Glutamatergic neuron (in vitro differentiated cells): Measurements from ENCODE around the gene TBC1D22A. TPM values are rescaled to one million over a fixed set of nuclear protein-coding genes. Genes with fewer than 3 reads are reported as not detected.

Experiments used
- DNase-seq: peaks from one replicate; pipeline ENCODE4 v3.0.0; 2022
- H3K27ac Mint-ChIP-seq: one replicate; pipeline ENCODE4 v1.8.0; 2020; ENCODE audit warnings: mild to moderate bottlenecking, mixed read lengths, inconsistent platforms; ENCODE audit not compliant: unreplicated experiment
- H3K27me3 Mint-ChIP-seq: one replicate; pipeline ENCODE4 v1.8.0; 2020; ENCODE audit warnings: mild to moderate bottlenecking, moderate library complexity, mixed read lengths, inconsistent platforms; ENCODE audit not compliant: unreplicated experiment
- H3K36me3 Mint-ChIP-seq: one replicate; pipeline ENCODE4 v1.8.0; 2020; ENCODE audit warnings: mild to moderate bottlenecking, mixed read lengths, inconsistent platforms; ENCODE audit not compliant: unreplicated experiment
- H3K4me1 Mint-ChIP-seq: one replicate; pipeline ENCODE4 v1.8.0; 2020; ENCODE audit warnings: mild to moderate bottlenecking, low read depth, mixed read lengths, inconsistent platforms; ENCODE audit not compliant: unreplicated experiment
- H3K4me3 Mint-ChIP-seq: one replicate; pipeline ENCODE4 v1.8.0; 2020; ENCODE audit warnings: mild to moderate bottlenecking, mixed read lengths, inconsistent platforms; ENCODE audit not compliant: unreplicated experiment
- H3K9me3 Mint-ChIP-seq: one replicate; pipeline ENCODE4 v1.8.0; 2020; ENCODE audit warnings: mild to moderate bottlenecking, moderate library complexity, mixed read lengths, inconsistent platforms; ENCODE audit not compliant: unreplicated experiment
- total RNA-seq: library from RNA; stranded (reverse); fragmentation: NEBNext Ultra II Directional; extraction: Animal tissue kit (Norgen Biotek cat#: 25700); gene quantifications from one replicate; pipeline ENCODE4 v1.2.1, GENCODE V29; 2021; ENCODE audit not compliant: unreplicated experiment
- TF ChIP-seq, protein P1 (sequence below): fragments of 200-600 bp; sonication (generic); IDR thresholded peaks from one replicate; pipeline ENCODE4 v1.5.0; 2021; ENCODE audit not compliant: partially characterized antibody, unreplicated experiment

The TBC1D22A gene
- total RNA-seq, 1 donor from 2014 or later, result 23.0 TPM

DNA sequence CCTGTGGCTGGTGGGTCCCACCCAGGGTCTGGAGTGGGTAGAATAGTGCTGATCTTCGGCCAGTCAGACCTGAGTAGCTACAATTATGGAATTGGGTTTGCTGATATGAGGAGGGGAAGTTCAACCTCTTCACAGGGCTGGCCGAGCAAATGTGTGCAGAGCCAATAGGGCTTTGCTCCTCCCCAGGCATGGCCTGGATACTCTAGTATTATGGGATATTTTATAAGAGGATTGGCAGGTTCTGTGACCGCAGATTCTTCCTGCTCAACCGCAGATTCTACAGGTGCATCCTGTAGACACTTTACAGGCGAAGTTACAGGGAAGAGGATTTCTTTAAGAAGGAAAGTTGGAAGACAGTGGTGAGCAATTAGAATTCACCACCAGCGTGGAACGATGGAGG lies 44.3 kb downstream of the TBC1D22A start:
- Mint-ChIP-seq H3K27me3 (peaks cover 7% of the 10 kb centered on the region), H3K4me1 (peaks cover 3% of the 10 kb centered on the region), H3K27ac (no peak overlapping the region), H3K4me3 (no peak overlapping the region), H3K9me3 (peaks cover 5% of the 10 kb centered on the region), H3K36me3 (peaks cover 5% of the 10 kb centered on the region)
- TF ChIP-seq, protein P1, sequence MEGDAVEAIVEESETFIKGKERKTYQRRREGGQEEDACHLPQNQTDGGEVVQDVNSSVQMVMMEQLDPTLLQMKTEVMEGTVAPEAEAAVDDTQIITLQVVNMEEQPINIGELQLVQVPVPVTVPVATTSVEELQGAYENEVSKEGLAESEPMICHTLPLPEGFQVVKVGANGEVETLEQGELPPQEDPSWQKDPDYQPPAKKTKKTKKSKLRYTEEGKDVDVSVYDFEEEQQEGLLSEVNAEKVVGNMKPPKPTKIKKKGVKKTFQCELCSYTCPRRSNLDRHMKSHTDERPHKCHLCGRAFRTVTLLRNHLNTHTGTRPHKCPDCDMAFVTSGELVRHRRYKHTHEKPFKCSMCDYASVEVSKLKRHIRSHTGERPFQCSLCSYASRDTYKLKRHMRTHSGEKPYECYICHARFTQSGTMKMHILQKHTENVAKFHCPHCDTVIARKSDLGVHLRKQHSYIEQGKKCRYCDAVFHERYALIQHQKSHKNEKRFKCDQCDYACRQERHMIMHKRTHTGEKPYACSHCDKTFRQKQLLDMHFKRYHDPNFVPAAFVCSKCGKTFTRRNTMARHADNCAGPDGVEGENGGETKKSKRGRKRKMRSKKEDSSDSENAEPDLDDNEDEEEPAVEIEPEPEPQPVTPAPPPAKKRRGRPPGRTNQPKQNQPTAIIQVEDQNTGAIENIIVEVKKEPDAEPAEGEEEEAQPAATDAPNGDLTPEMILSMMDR, result no peak
- no peak for DNase-seq

DNA sequence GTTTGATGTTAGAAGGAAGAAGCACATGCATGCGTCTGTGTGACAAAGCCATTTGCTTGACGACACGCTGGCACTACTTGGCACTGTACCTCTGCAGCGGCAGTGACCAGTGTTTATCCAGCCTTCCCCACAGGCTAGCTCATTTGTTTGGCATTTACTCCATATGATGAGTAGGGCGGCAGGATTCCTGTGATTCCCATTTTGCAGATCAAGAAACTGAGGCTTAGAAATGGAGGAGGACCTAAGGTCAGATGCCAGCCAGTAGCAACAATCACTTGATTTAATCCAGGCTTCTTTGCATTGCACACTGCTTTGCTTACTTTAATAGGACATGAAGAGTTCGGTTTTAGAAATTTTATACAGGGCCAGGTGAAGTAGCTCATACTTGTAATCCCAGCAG lies 45.0 kb downstream of the TBC1D22A start:
- Mint-ChIP-seq H3K4me1 (peaks cover 4% of the 10 kb centered on the region), H3K27ac (no peak overlapping the region)

DNA sequence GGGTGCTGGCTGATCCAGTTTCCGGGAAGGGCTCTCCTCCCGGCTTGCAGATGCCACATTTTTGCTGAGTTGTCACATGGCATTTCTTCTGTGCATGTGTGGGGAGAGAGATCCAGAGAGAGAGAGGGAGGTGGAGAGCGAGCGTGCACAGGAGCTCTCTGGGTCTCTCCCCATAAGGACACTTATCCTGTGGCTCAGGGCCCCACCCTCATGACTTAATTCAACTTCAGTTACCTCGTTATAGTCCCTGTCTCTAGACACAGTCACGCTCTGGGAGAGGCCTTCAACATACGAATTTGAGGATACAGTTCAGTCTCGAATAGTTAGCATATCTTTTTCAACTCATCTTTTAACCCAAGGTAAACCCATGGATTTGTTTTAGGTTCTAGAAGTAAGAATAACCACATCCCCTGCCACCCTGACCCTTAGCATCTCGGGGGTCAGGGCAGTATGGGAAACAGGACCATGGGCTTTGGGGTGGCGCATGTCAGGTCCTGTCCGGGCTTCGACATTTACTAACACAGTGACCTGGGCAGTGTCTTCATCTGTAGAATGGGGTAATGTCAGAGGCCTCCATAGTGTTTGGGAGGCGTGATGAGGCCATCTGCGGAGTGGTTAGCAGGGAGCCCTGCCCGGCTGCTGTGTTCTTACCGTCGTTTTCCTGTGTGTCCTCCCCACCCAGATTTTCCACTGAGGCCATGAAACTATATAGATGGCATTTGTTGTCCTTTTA lies 46.9 kb downstream of the TBC1D22A start:
- TF ChIP-seq, protein P1, result no peak
- DNase-seq, result no peak
- peaks cover 14% of the 10 kb centered on the region for H3K4me1 Mint-ChIP-seq
- peaks cover 10% of the 10 kb centered on the region for H3K9me3 Mint-ChIP-seq
- no peak overlapping the region for H3K27ac Mint-ChIP-seq
- H3K36me3 Mint-ChIP-seq, result peaks cover 5% of the 10 kb centered on the region
- peaks cover 4% of the 10 kb centered on the region for H3K27me3 Mint-ChIP-seq
- no peak overlapping the region for H3K4me3 Mint-ChIP-seq

More for the DNA sequence above, 45.0 kb downstream of the TBC1D22A start:
- TF ChIP-seq, protein P1, result no peak
- Mint-ChIP-seq H3K4me3 (no peak overlapping the region), H3K36me3 (peaks cover 5% of the 10 kb centered on the region), H3K27me3 (peaks cover 5% of the 10 kb centered on the region), H3K9me3 (peaks cover 5% of the 10 kb centered on the region)
- no peak for DNase-seq

DNA sequence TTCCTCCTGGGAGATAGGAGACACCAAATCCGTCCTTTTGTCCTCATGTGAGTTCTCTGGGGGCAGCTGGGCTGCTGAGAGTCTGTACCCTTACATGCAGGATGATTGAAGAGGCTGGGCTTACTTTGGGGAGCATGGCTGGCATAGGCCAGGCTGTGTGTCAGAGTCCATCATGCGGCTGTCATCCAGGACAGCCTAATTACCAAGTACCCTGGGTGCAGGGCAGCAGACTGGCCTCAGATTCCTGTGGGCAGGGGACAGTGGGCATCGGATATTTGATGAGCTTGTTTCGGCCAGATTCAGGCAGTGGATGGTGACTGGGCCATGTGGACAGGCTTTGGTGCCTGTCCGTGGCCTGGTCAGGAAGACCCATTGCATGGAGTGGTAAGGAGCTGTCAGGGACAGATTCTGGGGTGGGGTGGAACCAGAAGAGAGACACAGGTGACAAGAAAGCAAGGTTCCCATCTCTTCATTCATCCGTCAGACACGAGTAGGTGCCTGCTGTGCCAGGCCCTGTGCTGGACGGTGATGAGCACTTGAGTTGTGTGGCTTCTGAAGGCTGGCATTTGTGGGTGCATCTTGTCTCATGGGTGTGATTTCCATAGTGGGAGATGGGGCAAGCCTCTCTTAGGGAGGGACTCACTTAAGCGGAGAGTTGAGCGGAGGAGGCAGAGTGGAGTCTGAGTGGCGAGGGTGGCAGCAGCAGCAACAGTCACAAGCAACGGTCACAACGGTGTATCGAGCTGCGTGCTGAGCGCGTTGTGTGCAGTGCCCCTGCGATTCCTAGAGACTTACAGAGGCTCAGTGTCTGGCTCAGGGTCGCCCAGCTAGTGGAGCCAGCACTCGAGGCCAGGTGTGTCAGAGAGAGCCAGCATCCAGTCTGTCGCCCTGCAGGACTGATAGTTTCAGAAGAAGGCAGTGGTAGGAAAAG lies 48.7 kb downstream of the TBC1D22A start:
- Mint-ChIP-seq H3K36me3 (peaks cover 5% of the 10 kb centered on the region), H3K27ac (no peak overlapping the region), H3K9me3 (peaks cover 8% of the 10 kb centered on the region), H3K4me3 (no peak overlapping the region), H3K27me3 (peaks cover 2% of the 10 kb centered on the region), H3K4me1 (peaks cover 12% of the 10 kb centered on the region)
- DNase-seq, result no peak
- TF ChIP-seq, protein P1, result no peak
